IPS-18a (cell line): ENCODE measurements around the gene TKT.

Source experiments
- H3K27ac ChIP-seq: one replicate; pipeline ENCODE4 v1.5.1; 2013; ENCODE audit warnings: low read length
- H3K27me3 ChIP-seq: one replicate; pipeline ENCODE4 v1.6.1; 2013; ENCODE audit warnings: mild to moderate bottlenecking, low read length; ENCODE audit not compliant: control insufficient read depth, insufficient read depth
- H3K36me3 ChIP-seq: one replicate; pipeline ENCODE4 v1.6.1; 2013; ENCODE audit warnings: low read depth, low read length; ENCODE audit not compliant: control insufficient read depth
- H3K4me1 ChIP-seq: one replicate; pipeline ENCODE4 v1.6.1; 2013; ENCODE audit warnings: low read depth, low read length; ENCODE audit not compliant: control insufficient read depth
- H3K4me3 ChIP-seq: one replicate; pipeline ENCODE4 v1.5.1; 2013; ENCODE audit warnings: low read length
- H3K9ac ChIP-seq: one replicate; pipeline ENCODE4 v1.6.1; 2013; ENCODE audit warnings: mild to moderate bottlenecking, low read length, moderate library complexity
- H3K9me3 ChIP-seq: one replicate; pipeline ENCODE4 v1.6.1; 2013; ENCODE audit warnings: low read depth, low read length; ENCODE audit not compliant: control insufficient read depth

Gene TKT

DNA sequence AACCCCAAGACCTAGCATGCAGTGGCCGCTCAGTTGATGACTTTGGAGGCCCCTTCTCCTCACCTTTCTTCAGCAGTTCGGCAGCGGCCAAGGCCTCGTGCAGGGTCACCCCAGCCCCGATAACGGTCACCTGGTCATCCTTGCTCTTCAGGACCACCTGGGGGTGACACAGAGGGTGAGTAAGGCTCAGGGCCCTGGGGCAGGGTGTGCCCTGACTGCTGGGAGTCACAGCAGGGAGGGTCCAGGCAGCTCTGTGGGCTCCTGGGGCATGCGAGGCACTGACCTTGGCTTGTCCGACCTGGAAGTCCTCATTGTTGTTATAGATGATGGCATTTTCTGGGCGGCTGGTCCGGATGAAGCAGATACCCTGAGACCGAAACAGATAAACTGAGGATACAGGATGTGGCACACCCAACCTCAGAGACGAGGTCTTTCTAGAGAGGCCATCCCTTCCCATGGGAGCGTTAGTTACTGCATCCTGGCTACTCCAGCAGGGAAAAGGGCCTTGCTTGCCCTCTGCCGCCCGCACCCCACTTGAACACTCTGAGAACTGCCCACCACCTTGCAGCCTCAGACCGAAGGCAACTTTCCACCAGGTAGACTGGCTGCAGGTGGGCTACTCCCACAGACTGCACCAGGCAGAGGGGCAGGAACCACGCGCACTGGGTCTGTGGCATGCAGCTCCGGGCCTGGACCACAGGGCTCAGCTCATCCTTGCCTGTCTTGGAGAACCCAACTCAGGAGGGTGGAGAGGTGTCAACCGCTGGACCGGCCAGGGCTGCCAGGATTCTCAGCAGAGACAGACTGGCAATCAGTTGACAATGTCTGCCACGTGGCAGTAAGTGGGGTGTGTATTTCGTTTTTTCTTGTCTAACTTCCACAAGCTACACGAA, 27.6 kb downstream of the TKT start:
- Histone ChIP-seq H3K9me3 (no peaks in the 10 kb centered on the region), H3K27ac (no peak overlapping the region), H3K27me3 (no peaks in the 10 kb centered on the region), H3K36me3 (peaks cover 100% of the 10 kb centered on the region), H3K4me3 (no peak overlapping the region), H3K4me1 (no peaks in the 10 kb centered on the region), H3K9ac (no peak overlapping the region)

- Histone ChIP-seq H3K36me3 (peaks cover 92% of the 10 kb centered on the region), H3K27ac (no peak overlapping the region)
These were observed 28.9 kb downstream of the TKT start for GRCh38 chr3:53226841-53227407.

GRCh38 chr3:53226142-53226840, 29.5 kb downstream of the TKT start:
- H3K4me3 ChIP-seq = no peak overlapping the region
- H3K9me3 ChIP-seq = no peaks in the 10 kb centered on the region
- no peaks in the 10 kb centered on the region for H3K4me1 ChIP-seq
- no peaks in the 10 kb centered on the region for H3K27me3 ChIP-seq
- H3K9ac ChIP-seq = no peak overlapping the region
- H3K27ac ChIP-seq = no peak overlapping the region
- H3K36me3 ChIP-seq = peaks cover 85% of the 10 kb centered on the region

More at GRCh38 chr3:53226841-53227407, 28.9 kb downstream of the TKT start:
- Histone ChIP-seq H3K27me3 (no peaks in the 10 kb centered on the region), H3K4me3 (no peak overlapping the region), H3K9ac (no peak overlapping the region), H3K9me3 (no peaks in the 10 kb centered on the region), H3K4me1 (no peaks in the 10 kb centered on the region)

DNA sequence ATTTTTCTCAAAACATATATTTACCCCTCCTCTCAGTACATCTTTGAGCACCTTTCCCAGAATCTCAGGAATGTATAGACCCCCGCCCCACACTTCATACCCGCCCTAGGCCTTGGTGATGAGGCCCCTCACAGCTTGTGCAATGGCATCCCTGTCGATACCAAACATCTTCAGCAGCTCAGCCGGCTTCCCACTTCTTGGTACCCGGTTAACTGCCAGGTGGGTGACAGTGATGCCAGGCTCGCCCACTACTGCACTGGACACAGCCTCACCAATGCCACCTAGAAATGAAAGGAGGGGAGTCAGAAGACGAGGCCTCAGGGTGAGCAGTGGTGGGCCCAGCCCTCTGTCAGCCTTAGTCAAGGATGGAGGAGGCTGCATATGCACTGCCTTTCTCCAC, 30.2 kb downstream of the TKT start:
- Histone ChIP-seq H3K4me3 (no peak overlapping the region), H3K4me1 (no peaks in the 10 kb centered on the region), H3K9me3 (no peaks in the 10 kb centered on the region), H3K36me3 (peaks cover 79% of the 10 kb centered on the region), H3K27ac (no peak overlapping the region), H3K9ac (no peak overlapping the region), H3K27me3 (no peaks in the 10 kb centered on the region)

GRCh38 chr3:53225181-53225580, 30.6 kb downstream of the TKT start:
- H3K4me1 ChIP-seq = no peaks in the 10 kb centered on the region
- no peak overlapping the region for H3K9ac ChIP-seq
- H3K27me3 ChIP-seq = no peaks in the 10 kb centered on the region
- H3K27ac ChIP-seq = no peak overlapping the region
- H3K36me3 ChIP-seq = peaks cover 74% of the 10 kb centered on the region
- no peaks in the 10 kb centered on the region for H3K9me3 ChIP-seq
- H3K4me3 ChIP-seq = no peak overlapping the region

GRCh38 chr3:53224536-53224935, 31.3 kb downstream of the TKT start:
- Histone ChIP-seq H3K4me3 (no peak overlapping the region), H3K9ac (no peak overlapping the region), H3K27ac (no peak overlapping the region), H3K27me3 (no peaks in the 10 kb centered on the region), H3K4me1 (no peaks in the 10 kb centered on the region), H3K36me3 (peaks cover 68% of the 10 kb centered on the region), H3K9me3 (no peaks in the 10 kb centered on the region)

DNA sequence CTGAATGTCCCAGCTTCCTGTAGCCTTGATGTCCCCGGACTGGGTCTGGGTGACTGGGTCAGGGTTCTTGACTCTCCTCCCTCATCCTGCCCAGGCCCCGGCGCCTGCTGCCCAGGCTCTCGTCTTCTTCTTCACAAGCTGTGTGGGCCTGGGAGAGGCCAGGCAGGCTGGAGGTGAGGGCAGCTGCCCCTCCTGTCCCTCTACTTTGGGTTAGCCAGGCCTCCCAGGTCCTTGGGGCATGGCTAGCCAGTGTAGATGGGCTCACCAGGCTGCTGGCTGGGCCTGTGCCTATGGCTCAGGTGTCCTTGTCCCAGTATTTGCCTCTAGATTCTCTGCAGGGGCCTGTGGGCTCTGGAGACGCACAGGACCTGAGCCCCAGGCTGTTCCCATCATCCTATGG, 31.8 kb downstream of the TKT start:
- Histone ChIP-seq H3K27me3 (no peaks in the 10 kb centered on the region), H3K4me1 (no peaks in the 10 kb centered on the region), H3K4me3 (no peak overlapping the region), H3K36me3 (peaks cover 63% of the 10 kb centered on the region), H3K9me3 (no peaks in the 10 kb centered on the region), H3K9ac (no peak overlapping the region), H3K27ac (no peak overlapping the region)

GRCh38 chr3:53223541-53223966, 32.3 kb downstream of the TKT start:
- Histone ChIP-seq H3K36me3 (peaks cover 58% of the 10 kb centered on the region), H3K9me3 (no peaks in the 10 kb centered on the region), H3K9ac (no peak overlapping the region), H3K27me3 (no peaks in the 10 kb centered on the region), H3K27ac (no peak overlapping the region), H3K4me1 (no peaks in the 10 kb centered on the region), H3K4me3 (no peak overlapping the region)

- Histone ChIP-seq H3K4me1 (no peaks in the 10 kb centered on the region), H3K9ac (no peak overlapping the region), H3K36me3 (peaks cover 53% of the 10 kb centered on the region), H3K27ac (no peak overlapping the region), H3K4me3 (no peak overlapping the region), H3K9me3 (no peaks in the 10 kb centered on the region), H3K27me3 (no peaks in the 10 kb centered on the region)
These were observed 32.8 kb downstream of the TKT start for GRCh38 chr3:53223025-53223424.

GRCh38 chr3:53222183-53222901, 33.5 kb downstream of the TKT start:
- Histone ChIP-seq H3K36me3 (peaks cover 46% of the 10 kb centered on the region), H3K4me3 (no peak overlapping the region)

DNA sequence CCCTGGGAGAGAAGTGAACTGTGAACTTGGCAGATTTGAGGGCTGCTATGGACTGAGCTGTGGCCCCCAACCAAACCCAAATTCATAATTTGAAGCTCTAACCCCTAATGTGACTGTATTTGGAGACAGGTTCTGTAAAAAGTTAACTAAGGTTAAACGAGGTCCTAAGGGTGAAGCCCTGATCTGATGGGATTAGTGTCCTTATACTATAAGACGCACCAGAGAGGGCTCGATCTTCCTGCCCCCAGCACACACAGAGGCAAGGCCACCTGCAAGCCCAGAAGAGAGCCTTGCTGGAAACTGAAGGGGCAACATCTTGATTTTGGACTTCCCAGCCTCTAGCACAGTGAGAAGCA, 34.0 kb downstream of the TKT start:
- Histone ChIP-seq H3K36me3 (peaks cover 41% of the 10 kb centered on the region), H3K27me3 (no peaks in the 10 kb centered on the region), H3K9me3 (no peaks in the 10 kb centered on the region), H3K9ac (no peak overlapping the region), H3K4me3 (no peak overlapping the region), H3K4me1 (no peaks in the 10 kb centered on the region), H3K27ac (no peak overlapping the region)

More at GRCh38 chr3:53222183-53222901, 33.5 kb downstream of the TKT start:
- Histone ChIP-seq H3K27ac (no peak overlapping the region), H3K27me3 (no peaks in the 10 kb centered on the region), H3K9ac (no peak overlapping the region), H3K9me3 (no peaks in the 10 kb centered on the region), H3K4me1 (no peaks in the 10 kb centered on the region)
